IMR-90 (cell line): ENCODE results near the gene SRRM4.

Experiments
- BHLHE40 ChIP-seq: fragments of 150-350 bp; IDR thresholded peaks from 2 replicates; pipeline ENCODE4 v1.6.1; 2016; ENCODE audit warnings: mild to moderate bottlenecking, low read depth, low read length
- CHD1 ChIP-seq: IDR thresholded peaks from 2 replicates; pipeline ENCODE4 v1.6.1; 2012; ENCODE audit warnings: low read depth, low read length, improper control_type of control experiment
- CTCF ChIP-seq: conservative IDR thresholded peaks from 2 replicates; pipeline ENCODE4 v1.5.1; 2012; ENCODE audit warnings: mild to moderate bottlenecking, low read depth, low read length, improper control_type of control experiment
- MXI1 ChIP-seq: IDR thresholded peaks from 2 replicates; pipeline ENCODE4 v1.6.1; 2012; ENCODE audit warnings: low read depth, mild to moderate bottlenecking, low read length, moderate library complexity, borderline replicate concordance
- POLR2A ChIP-seq: IDR thresholded peaks from 2 replicates; pipeline ENCODE4 v1.6.1; 2012; ENCODE audit warnings: mild to moderate bottlenecking, low read depth, low read length
- RAD21 ChIP-seq: IDR thresholded peaks from 2 replicates; pipeline ENCODE4 v1.6.1; 2012; ENCODE audit warnings: low read length, improper control_type of control experiment
- RFX5 ChIP-seq: IDR thresholded peaks from 2 replicates; pipeline ENCODE4 v1.8.0; 2012; ENCODE audit warnings: low read depth, mild to moderate bottlenecking, low read length, moderate library complexity
- USF2 ChIP-seq: fragments of 150-350 bp; IDR thresholded peaks from 2 replicates; pipeline ENCODE4 v1.6.1; 2017; ENCODE audit warnings: mild to moderate bottlenecking, antibody characterized with exemption, low read length, low read depth

- TF ChIP-seq CTCF (no peak), CHD1 (no peak), BHLHE40 (no peak), USF2 (no peak), RFX5 (no peak), MXI1 (no peak), RAD21 (no peak), POLR2A (no peak)
Measured at GRCh38 chr12:119204131-119204530, 222.8 kb downstream of the SRRM4 start.
